Muscle of arm (tissue), 12 donors: ENCODE results near the gene BPTF. TPM values are rescaled to one million over a fixed set of nuclear protein-coding genes. Genes with fewer than 3 reads are reported as not detected.
"Not testable (repeated sequence)": the region's sequence is repeated elsewhere in the genome, so short reads cannot be mapped to it uniquely, and the experiment has no call there.

Source experiments
- DNase-seq: peaks from one replicate; pipeline ENCODE4 v3.0.0-alpha.2; 2013
- polyA plus RNA-seq, 12 donors: library from polyadenylated mRNA; unstranded; fragments of 120-200 nt; gene quantifications; one replicate each; pipeline ENCODE4 v1.2.1, GENCODE V29; 2013; ENCODE audit not compliant: insufficient read length in 12 of 12

Gene BPTF
- polyA plus RNA-seq, 12 donors, result 53.5 to 137 (median 63.8) TPM; not detected in 1

- no peak for DNase-seq
Measured at GRCh38 chr17:68011199-68011665, 185.9 kb downstream of the BPTF start.

- no peak for DNase-seq
Measured at GRCh38 chr17:68013385-68013784, 188.1 kb downstream of the BPTF start.

GRCh38 chr17:68015081-68015723 lies 189.9 kb downstream of the BPTF start:
- DNase-seq, result no peak

- DNase-seq, result no peak
Measured at GRCh38 chr17:68016838-68017237, 191.5 kb downstream of the BPTF start.

- not testable (repeated sequence) for DNase-seq
Measured at GRCh38 chr17:68018493-68018892, 193.2 kb downstream of the BPTF start.

GRCh38 chr17:68019336-68019674 lies 194.0 kb downstream of the BPTF start:
- no peak for DNase-seq

GRCh38 chr17:68019675-68020408 lies 194.5 kb downstream of the BPTF start:
- DNase-seq, result peak; percentile 98

GRCh38 chr17:68020409-68020756 lies 195.1 kb downstream of the BPTF start:
- no peak for DNase-seq

GRCh38 chr17:68020791-68021190 lies 195.5 kb downstream of the BPTF start:
- not testable (repeated sequence) for DNase-seq

- no peak for DNase-seq
Measured at GRCh38 chr17:68021963-68022362, 196.7 kb downstream of the BPTF start.

- not testable (repeated sequence) for DNase-seq
Measured at GRCh38 chr17:68022547-68022946, 197.2 kb downstream of the BPTF start.

- no peak for DNase-seq
Measured at GRCh38 chr17:68029512-68030215, 204.4 kb downstream of the BPTF start.

Other genes starting within 250 kb of the BPTF start
- gene NOL11, start 107.6 kb upstream of the BPTF start, polyA plus RNA-seq, result 10 to 100 TPM in 11 of 12 donors, not detected in 1; 44.7 to 82.3 (median 71.2) TPM
- gene C17orf58, start 171.0 kb downstream of the BPTF start, polyA plus RNA-seq, result 10 to 100 TPM in 11 of 12 donors, not detected in 1; 16.2 to 24.5 (median 18.1) TPM
- 100 to 1,000 TPM in 1 of 12 donors, 10 to 100 TPM in 10, not detected in 1; 35.8 to 101 (median 69.8) TPM for gene KPNA2, start 210.2 kb downstream of the BPTF start, polyA plus RNA-seq